GM18526 (cell line): ENCODE data around the gene SAPCD2.

ENCODE experiments used
- POLR2A ChIP-seq: IDR thresholded peaks from 3 replicates; pipeline ENCODE4 v1.6.1; 2011; ENCODE audit not compliant: insufficient read length; ENCODE audit errors: extremely low read depth

Gene SAPCD2

DNA sequence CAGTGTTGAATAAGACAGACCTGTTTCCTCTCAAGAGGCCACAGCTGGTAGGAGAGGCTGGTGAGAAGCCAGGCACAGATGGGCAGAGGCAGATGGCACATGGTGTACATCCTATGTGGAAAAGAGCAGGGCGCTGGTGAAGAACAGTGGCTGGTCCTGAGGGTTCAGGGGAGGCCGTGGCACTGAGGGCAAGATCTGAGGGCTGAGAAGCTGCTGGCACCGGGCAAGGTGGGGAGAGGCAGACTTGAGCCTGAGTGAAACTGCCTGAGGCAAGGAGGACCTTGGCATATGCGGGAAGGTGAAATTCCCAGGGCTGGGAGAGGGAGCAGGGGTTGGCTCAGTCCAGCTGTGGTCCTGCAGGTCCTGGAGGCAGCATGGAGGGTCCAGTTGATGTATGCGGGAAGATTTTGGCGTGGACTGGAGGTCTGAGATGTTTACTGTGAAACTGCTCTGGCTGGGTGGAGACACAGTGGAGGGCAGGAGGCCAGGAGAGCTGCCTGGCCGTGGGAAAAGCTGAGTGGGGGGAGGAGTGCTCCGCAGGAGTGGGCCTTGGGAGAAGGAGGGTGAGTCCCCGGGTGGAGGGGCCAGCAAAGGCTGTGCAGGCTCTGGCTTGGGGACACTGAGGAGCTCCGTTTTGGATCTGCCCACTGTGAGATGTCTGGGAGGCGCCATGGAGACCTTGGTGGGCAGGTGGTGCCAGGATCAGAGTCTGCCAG, 19.0 kb upstream of the SAPCD2 start:
- no peak for TF ChIP-seq POLR2A

- no peak for TF ChIP-seq POLR2A
Measured at GRCh38 chr9:137088121-137088520, 17.8 kb upstream of the SAPCD2 start.

GRCh38 chr9:137087409-137087925, 17.1 kb upstream of the SAPCD2 start:
- no peak for TF ChIP-seq POLR2A

DNA sequence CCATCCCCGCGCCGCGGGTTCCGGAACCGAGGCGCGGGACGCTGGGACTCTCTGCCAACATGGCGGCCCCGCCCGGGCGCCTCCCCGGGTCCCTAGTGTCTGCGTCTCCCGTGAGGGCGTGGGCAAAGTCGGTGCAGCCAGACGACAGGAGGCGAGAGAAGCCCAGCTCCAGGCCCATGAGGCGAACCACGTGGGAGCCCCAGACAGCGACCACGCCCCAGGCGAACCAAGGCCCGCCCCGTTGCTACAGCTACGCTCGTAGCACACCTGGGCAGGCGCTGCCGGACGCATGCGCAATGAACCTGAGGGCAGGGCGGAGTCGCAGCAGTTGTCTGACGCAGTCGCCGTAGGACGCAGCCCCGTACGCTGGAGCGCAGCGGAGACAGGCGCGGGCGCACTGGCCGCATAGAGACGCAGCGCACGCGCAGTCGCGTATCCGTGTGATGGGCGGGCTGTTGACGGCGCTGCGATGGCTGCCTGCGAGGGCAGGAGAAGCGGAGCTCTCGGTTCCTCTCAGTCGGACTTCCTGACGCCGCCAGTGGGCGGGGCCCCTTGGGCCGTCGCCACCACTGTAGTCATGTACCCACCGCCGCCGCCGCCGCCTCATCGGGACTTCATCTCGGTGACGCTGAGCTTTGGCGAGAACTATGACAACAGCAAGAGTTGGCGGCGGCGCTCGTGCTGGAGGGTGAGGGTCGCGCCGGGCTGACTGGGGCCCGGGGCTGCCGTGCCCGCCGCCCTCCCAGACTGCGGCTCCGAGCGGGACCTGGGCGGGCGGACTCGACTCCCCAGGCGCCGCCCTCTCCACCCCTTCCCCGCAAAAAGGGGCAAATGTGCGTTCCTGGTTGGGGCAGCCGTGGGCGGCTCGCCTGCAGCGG, 16.4 kb upstream of the SAPCD2 start, which contains the start of gene MAN1B1:
MAN1B1 (plus strand) TSS at position 455 of the 878 bp plus-strand sequence; CDS start at position 470, 15 bp downstream.
- TF ChIP-seq POLR2A, result peak; percentile 61

DNA sequence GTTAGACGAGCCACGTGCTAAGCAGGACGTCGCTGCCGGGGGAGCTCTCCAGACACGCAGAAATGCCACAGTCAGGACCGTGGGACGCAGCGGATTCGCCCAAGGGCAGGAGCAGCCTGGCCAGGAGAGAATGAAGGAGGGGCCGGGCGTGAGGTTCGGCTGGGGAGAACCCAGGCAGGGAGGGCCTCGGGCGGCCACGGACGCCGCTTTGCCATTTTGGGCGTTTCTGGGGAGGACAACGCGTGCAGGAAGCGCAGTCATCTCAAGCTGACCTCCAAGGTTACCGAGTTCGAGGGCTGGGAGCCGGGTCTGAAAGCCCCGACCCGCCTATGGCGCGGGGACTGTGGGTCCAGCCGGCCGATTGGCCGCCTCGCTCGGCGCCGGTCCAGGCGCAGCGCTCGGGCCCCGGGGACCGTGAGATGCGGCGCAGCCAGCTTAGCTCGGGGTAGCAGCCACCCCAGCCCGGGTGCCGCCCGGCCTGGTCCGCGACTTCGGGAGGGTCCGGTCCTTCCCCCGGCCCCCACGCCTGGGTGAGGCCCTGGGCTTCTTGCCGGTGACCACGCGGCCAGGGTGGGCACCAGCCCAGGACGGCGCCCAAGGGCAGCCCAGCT, 15.7 kb upstream of the SAPCD2 start:
- no peak for TF ChIP-seq POLR2A

- TF ChIP-seq POLR2A, result no peak
Measured at GRCh38 chr9:137084526-137084925, 14.2 kb upstream of the SAPCD2 start.

DNA sequence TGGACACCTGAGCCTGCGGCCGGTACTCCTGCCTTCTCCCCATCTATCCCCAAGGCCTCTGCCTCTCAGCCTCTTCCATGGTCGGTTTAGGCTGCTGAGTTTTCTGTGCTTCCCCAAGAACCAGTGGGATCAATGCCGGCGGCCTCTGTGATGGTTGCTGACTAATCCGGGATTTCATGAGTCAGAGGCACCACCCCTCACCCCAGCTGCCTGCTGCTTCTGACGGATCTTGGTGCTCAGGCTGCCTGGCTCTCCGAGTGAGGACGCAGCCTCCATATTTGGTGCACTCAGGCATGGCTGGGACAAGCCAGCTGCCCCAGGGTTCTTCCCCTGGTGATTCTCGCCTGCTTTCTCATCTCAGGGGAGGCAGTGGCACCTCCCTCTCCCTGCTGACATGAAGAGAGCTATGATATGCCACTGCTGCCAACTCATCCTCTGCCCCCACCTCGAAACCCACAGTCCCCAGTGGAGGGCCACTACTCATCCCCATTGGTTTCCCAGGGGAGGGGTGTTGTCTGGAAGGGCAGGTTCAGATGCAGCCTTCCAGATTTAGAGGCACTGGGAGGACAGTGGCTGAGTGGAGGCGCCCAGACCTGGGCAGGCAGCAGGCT, 13.1 kb upstream of the SAPCD2 start:
- TF ChIP-seq POLR2A, result no peak

GRCh38 chr9:137082925-137083290, 12.6 kb upstream of the SAPCD2 start:
- TF ChIP-seq POLR2A, result no peak

GRCh38 chr9:137082222-137082924, 12.0 kb upstream of the SAPCD2 start:
- TF ChIP-seq POLR2A, result no peak

GRCh38 chr9:137080260-137081122, 10.1 kb upstream of the SAPCD2 start:
- TF ChIP-seq POLR2A, result no peak

DNA sequence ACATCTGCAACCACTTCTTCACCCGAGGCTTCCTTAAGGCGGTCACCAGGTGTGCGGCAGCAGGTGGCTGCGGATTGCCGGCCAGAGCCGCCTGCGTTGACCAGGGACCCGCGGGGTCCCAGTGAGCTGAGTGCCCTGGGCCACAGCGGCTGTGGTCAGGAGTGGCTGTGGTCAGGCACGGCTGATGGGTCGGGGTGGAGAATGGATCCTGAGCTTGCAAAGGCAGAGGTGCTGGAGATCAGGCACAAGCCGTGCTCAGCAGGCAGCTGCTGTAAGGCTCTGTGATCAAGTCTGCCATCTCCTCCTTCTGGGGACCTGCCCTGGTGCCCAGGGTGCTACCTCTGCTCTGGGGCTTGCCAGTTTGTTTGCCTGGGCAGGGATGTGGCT, 9.0 kb upstream of the SAPCD2 start:
- TF ChIP-seq POLR2A, result no peak

DNA sequence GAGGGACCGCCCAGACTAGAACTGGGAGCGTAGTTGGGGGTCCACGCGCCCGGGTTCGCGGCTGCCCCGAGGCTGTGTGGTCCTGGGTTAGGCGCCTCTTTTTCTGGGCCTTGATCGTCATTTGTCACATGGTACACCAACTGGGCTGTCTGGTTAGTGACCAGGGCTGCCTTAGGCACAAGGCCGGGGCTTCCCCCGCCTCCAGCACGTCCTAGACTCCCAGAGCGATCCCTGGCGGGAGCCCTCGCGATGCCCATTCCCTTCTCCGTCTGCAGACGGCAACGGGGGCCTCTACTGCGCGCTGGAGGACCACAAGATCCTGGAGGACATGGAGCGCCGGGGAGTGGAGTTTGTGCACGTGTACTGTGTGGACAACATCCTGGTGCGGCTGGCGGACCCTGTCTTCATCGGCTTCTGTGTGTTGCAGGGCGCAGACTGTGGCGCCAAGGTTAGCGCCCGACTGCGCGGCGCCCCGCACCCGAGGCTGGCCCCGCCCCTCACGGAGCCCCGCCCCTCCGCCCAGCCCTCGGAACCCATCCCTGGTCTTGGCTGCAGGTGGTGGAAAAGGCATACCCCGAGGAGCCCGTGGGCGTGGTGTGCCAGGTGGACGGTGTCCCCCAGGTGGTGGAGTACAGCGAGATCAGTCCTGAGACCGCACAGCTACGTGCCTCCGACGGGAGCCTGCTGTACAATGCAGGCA, 8.5 kb upstream of the SAPCD2 start:
- no peak for TF ChIP-seq POLR2A
